Activated CD4-positive, CD25-positive, alpha-beta regulatory T cell treated with anti-CD3 and anti-CD28 coated beads, Interleukin-2, amount 50 U/mL, for 16 hours (primary cell): ENCODE data around the gene SMNDC1.
"Not testable (repeated sequence)": the region's sequence is repeated elsewhere in the genome, so short reads cannot be mapped to it uniquely, and the experiment has no call there.

Experiments used
- DNase-seq: peaks from one replicate; pipeline ENCODE4 v3.0.0-alpha.2; 2020; ENCODE audit warnings: low read depth, low spot score

SMNDC1 gene

GRCh38 chr10:110252151-110252550 lies 52.6 kb downstream of the SMNDC1 start:
- no peak for DNase-seq

DNA sequence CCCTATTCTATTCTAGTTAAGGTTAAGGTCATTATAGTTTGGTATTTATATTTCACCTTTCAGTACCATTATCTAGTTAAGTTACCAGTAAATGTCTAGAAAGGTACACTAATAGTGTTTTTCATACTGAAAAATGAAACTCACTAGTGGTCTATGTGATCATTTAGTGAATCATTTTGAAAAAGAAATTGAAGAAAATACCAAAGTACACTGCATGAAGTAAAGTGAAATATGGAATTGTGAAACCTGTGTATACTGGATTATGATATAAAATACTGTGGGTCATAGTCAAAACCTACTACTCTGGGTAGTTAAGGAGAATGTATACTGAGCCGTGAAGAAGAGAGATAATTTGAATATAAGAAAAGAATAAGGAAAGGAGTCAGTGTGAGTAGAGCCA lies 53.3 kb downstream of the SMNDC1 start:
- DNase-seq, result not testable (repeated sequence)

GRCh38 chr10:110249489-110249888 lies 55.2 kb downstream of the SMNDC1 start:
- DNase-seq, result not testable (repeated sequence)

GRCh38 chr10:110247833-110248232 lies 56.9 kb downstream of the SMNDC1 start:
- DNase-seq, result not testable (repeated sequence)

DNA sequence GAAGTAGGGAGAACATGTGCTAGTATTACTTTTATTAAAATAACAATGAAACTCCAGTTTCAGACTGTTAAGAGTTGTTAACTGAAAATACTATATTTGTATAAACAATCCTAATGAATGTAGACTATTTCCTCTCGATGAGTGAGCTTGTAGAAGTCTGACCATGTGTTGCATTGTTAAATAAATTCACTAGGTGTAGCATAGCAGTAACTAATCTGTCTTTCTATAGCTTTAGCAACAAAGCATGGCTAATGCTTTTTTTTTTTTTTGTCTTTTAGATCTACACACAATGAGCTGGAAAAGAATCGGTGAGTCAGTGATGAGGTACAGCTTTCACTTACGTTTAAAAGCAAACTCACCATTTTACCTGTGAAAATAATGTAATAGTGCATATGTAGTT lies 60.2 kb downstream of the SMNDC1 start:
- no peak for DNase-seq

DNA sequence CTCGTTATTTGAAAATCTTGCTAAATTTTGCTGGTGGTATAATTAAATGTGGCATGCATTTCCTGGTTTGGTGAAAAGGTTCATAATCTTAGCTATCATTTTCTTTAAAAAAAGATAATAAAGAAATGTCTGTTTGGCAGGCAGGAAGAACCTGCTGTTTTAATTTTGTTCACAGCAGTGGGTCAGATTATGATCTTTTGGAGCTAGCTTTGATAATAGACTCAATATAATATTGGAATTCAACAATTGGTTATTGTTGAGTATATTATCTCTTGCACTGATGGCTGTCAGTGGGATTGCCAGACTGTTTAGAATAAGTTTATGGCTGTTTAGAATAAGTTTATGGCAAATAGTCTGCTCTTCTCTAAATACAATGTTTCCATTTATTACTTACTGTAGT lies 62.2 kb downstream of the SMNDC1 start:
- no peak for DNase-seq

GRCh38 chr10:110241841-110242240 lies 62.9 kb downstream of the SMNDC1 start:
- no peak for DNase-seq

DNA sequence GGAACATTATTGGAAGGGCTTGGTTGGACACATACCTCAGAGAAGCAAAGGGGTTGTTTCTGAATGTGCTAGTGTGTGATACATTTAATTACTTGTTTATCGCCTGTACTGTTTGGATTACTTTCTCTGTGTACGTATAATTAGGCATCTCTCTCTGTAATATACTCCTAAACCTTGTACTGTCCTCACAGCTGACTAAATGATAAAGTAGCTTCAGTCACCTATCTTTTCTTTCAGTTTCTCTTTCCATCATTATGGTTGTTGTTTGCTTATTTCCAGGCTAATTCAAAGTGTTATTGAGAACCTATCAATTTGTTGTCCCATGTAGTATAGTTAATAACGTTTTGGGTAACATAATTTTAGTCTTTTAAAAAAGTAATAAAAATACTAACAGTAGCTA lies 63.3 kb downstream of the SMNDC1 start:
- no peak for DNase-seq
